Keratinocyte (primary cell): ENCODE results near the gene CHD9NB. TPM values are rescaled to one million over a fixed set of nuclear protein-coding genes. Genes with fewer than 3 reads are reported as not detected.
A peak's percentile ranks its signal among the peaks of the same experiment; 100 is the strongest.
"Not testable (repeated sequence)": the region's sequence is repeated elsewhere in the genome, so short reads cannot be mapped to it uniquely, and the experiment has no call there.

Experiments used
- DNase-seq: peaks from one replicate; pipeline ENCODE4 v3.0.0-alpha.2; 2011; ENCODE audit warnings: low read depth, missing footprints, low spot score
- FAIRE-seq: peaks from 2 replicates; lab custom pipeline; 2011; peaks lifted over from hg19 to GRCh38; lab: Jason Lieb, UNC
- H2AFZ ChIP-seq: 2 replicates; pipeline ENCODE4 v1.6.0; 2012; ENCODE audit warnings: low read length, control low read depth, inconsistent platforms; ENCODE audit not compliant: control insufficient read depth
- H3K27ac ChIP-seq: 2 replicates; pipeline ENCODE4 v1.5.1; 2011; ENCODE audit warnings: low read length; ENCODE audit not compliant: control insufficient read depth, insufficient read depth
- H3K27me3 ChIP-seq: 3 replicates; pipeline ENCODE4 v1.6.0; 2011; ENCODE audit warnings: low read length; ENCODE audit not compliant: control insufficient read depth, insufficient read depth; ENCODE audit errors: extremely low read depth
- H3K36me3 ChIP-seq, 2 experiments: 2 replicates in 1 of 2; 3 replicates in 1 of 2; pipeline ENCODE4 v1.5.1; 2011; ENCODE audit warnings: low read length in 2 of 2, mild to moderate bottlenecking in 1 of 2; ENCODE audit not compliant: control insufficient read depth in 2 of 2, insufficient read depth in 2 of 2; ENCODE audit errors: extremely low read depth in 1 of 2
- H3K4me1 ChIP-seq: 3 replicates; pipeline ENCODE4 v1.5.1; 2011; ENCODE audit warnings: low read length; ENCODE audit not compliant: control insufficient read depth, insufficient read depth; ENCODE audit errors: extremely low read depth
- H3K4me2 ChIP-seq: 3 replicates; pipeline ENCODE4 v1.6.0; 2011; ENCODE audit warnings: low read depth, low read length; ENCODE audit not compliant: control insufficient read depth, insufficient read depth; ENCODE audit errors: extremely low read depth
- H3K4me3 ChIP-seq, 3 experiments: fragments of 200-600 bp in 1 of 3; sonication (generic) in 1 of 3; 2 replicates in 2 of 3; 3 replicates in 1 of 3; pipeline ENCODE4 v1.5.1; 2011 to 2016; ENCODE audit warnings: low read length in 3 of 3, mild to moderate bottlenecking in 3 of 3, control low read depth in 2 of 3, inconsistent platforms in 1 of 3, low read depth in 1 of 3, mixed read lengths in 1 of 3, mixed run types in 1 of 3, moderate library complexity in 1 of 3; ENCODE audit not compliant: control insufficient read depth in 2 of 3, insufficient read depth in 2 of 3; ENCODE audit errors: extremely low read depth in 1 of 3
- H3K79me2 ChIP-seq: 2 replicates; pipeline ENCODE4 v1.6.0; 2012; ENCODE audit warnings: low read length; ENCODE audit not compliant: control insufficient read depth, insufficient read depth
- H3K9ac ChIP-seq: 3 replicates; pipeline ENCODE4 v1.6.0; 2011; ENCODE audit warnings: low read length; ENCODE audit not compliant: control insufficient read depth, insufficient read depth; ENCODE audit errors: extremely low read depth
- H3K9me1 ChIP-seq: 3 replicates; pipeline ENCODE4 v1.6.0; 2011; ENCODE audit warnings: low read length; ENCODE audit not compliant: control insufficient read depth, insufficient read depth; ENCODE audit errors: extremely low read depth
- H3K9me3 ChIP-seq: 2 replicates; pipeline ENCODE4 v1.5.1; 2012; ENCODE audit warnings: low read depth, low read length; ENCODE audit not compliant: control insufficient read depth
- H4K20me1 ChIP-seq: 3 replicates; pipeline ENCODE4 v1.6.0; 2011; ENCODE audit warnings: low read length; ENCODE audit not compliant: control insufficient read depth, insufficient read depth; ENCODE audit errors: extremely low read depth
- CTCF ChIP-seq, 3 experiments: IDR thresholded peaks in 1 of 3; conservative IDR thresholded peaks in 1 of 3; optimal IDR thresholded peaks in 1 of 3; 2 replicates in 2 of 3; 3 replicates in 1 of 3; pipeline versions ENCODE3 to v1.5.1; 2011; ENCODE audit warnings: low read length in 3 of 3, mild to moderate bottlenecking in 3 of 3, moderate library complexity in 2 of 3, control low read depth in 1 of 3, inconsistent platforms in 1 of 3; ENCODE audit not compliant: insufficient read depth in 2 of 3; ENCODE audit errors: extremely low read depth in 1 of 3
- EZH2 ChIP-seq: IDR thresholded peaks from one replicate; pipeline ENCODE4 v1.6.1; 2012; ENCODE audit warnings: inconsistent platforms, mild to moderate bottlenecking, low read length, moderate library complexity
- dilution Hi-C: fragments of 300-500 bp; cut with MboI; formaldehyde crosslinking; loops from one replicate; pipeline ENCODE4 v1.7.0; 2020; ENCODE audit warnings: low sequenced_read_pairs; ENCODE audit not compliant: extremely low pct_ligation_motif_present
- polyA plus RNA-seq, 5 experiments: library from polyadenylated mRNA; depleted of rRNA in 3 of 5; stranded (reverse) in 3 of 5; stranded (forward) in 1 of 5; unstranded in 1 of 5; fragments of >200 nt; gene quantifications; 1 replicate in 1 of 5; 2 replicates in 3 of 5; 3 replicates in 1 of 5; pipeline versions ENCODE4 v1.2.1 to v1.2.3, GENCODE V29; 2011 to 2012; ENCODE audit warnings: missing spikeins in 2 of 5, low read depth in 1 of 5, low replicate concordance in 1 of 5

The CHD9NB gene
- polyA plus RNA-seq, 1 donor (not counting 4 experiments of a cell fraction or from before 2014, with no cell fraction given): 0.64 TPM

GRCh38 chr16:53053967-53054669 lies 1.4 kb upstream of the CHD9NB start:
- dilution Hi-C loops: no loop called here
- no peaks in the 10 kb centered on the region for H3K9me3 ChIP-seq
- FAIRE-seq: no peak

GRCh38 chr16:53051255-53051654 lies 1.4 kb downstream of the CHD9NB start:
- H3K9ac ChIP-seq, H3K4me3 ChIP-seq, FAIRE-seq, H3K27me3 ChIP-seq, H3K36me3 ChIP-seq, H3K27ac ChIP-seq, dilution Hi-C loops, H2AFZ ChIP-seq, H3K9me3 ChIP-seq, H4K20me1 ChIP-seq, H3K4me2 ChIP-seq, DNase-seq, H3K9me1 ChIP-seq: not testable (repeated sequence)
- Histone ChIP-seq H3K79me2 (peaks cover 13% of the 10 kb centered on the region), H3K4me1 (peaks cover 25% of the 10 kb centered on the region)

More at GRCh38 chr16:53053967-53054669, 1.4 kb upstream of the CHD9NB start:
- no peak for DNase-seq
- Histone ChIP-seq H3K27ac (peak overlapping the region; percentile 86), H3K27me3 (no peaks in the 10 kb centered on the region), H3K4me1 (peaks cover 34% of the 10 kb centered on the region), H4K20me1 (no peaks in the 10 kb centered on the region), H3K4me3 (peak overlapping the region; percentile 83 to 89 (median 83)), H3K9ac (peak overlapping the region; percentile 86), H3K36me3 (peaks cover 0 to 7% of the 10 kb centered on the region in 2 experiments), H3K79me2 (peaks cover 34% of the 10 kb centered on the region), H3K4me2 (peak overlapping the region; percentile 92), H3K9me1 (no peaks in the 10 kb centered on the region), H2AFZ (peak overlapping the region; percentile 84)
- TF ChIP-seq CTCF (optimal IDR thresholded peaks at IDR 0.05 in 1 of 3, IDR thresholded peaks at IDR 0.05 in 1 of 3, conservative IDR thresholded peaks at IDR 0.05 in 1 of 3; ENCODE audit: extremely low read depth in 1 of 3, insufficient read depth in 2 of 3, low read length in 3 of 3): no peak
- TF ChIP-seq EZH2: no peak
